ENCODE data around the gene MPHOSPH6.

The MPHOSPH6 gene

GRCh38 chr16:82201926-82202325 is 31.9 kb upstream of the MPHOSPH6 start:
- H2BK120ac ChIP-seq (ENCODE audit: low read depth, low read length), result no peak overlapping the region
- H3K9me3 ChIP-seq (ENCODE audit: control insufficient read depth, low read length), result no peaks in the 10 kb centered on the region
- no peak overlapping the region for H2BK12ac ChIP-seq (ENCODE audit: low read length in 2 of 2)
- H3K14ac ChIP-seq (ENCODE audit: low read length in 2 of 2), result no peak overlapping the region
- no peak overlapping the region for H2AFZ ChIP-seq (ENCODE audit: low read depth, low read length)
- H3K4ac ChIP-seq (ENCODE audit: low read depth in 1 of 2, low read length in 2 of 2), result no peak overlapping the region
- no CpG with 5 or more reads among the region's 1 CpG for WGBS
- no peak overlapping the region for H2BK5ac ChIP-seq (ENCODE audit: low read depth, low read length, poor library complexity, severe bottlenecking)
- H3K4me2 ChIP-seq (ENCODE audit: low read length, poor library complexity, severe bottlenecking), result no peak overlapping the region
- no peak overlapping the region for H2AK5ac ChIP-seq (ENCODE audit: low read length, severe bottlenecking)
- H3K4me1 ChIP-seq (ENCODE audit: control insufficient read depth, insufficient read depth, low read depth, low read length), result no peaks in the 10 kb centered on the region
- H3K9ac ChIP-seq (ENCODE audit: low read length), result no peak overlapping the region
- no peak overlapping the region for H3K23ac ChIP-seq (ENCODE audit: low read length in 2 of 2)
- peaks cover 0 to 12% of the 10 kb centered on the region in 2 experiments for H3K27me3 ChIP-seq (ENCODE audit: control insufficient read depth in 1 of 2, insufficient read depth in 1 of 2, low read length in 2 of 2)
- no peak for DNase-seq
- no peaks in the 10 kb centered on the region for H3K79me1 ChIP-seq (replicated peaks; ENCODE audit: low read length, poor library complexity, severe bottlenecking)
- no peak overlapping the region for H4K8ac ChIP-seq (ENCODE audit: low read length)
- no peak overlapping the region for H2BK15ac ChIP-seq (ENCODE audit: low read depth, poor library complexity, severe bottlenecking)
- no peaks in the 10 kb centered on the region for H3K36me3 ChIP-seq (ENCODE audit: control insufficient read depth in 1 of 2, insufficient read depth in 2 of 2, low read depth in 1 of 2, low read length in 2 of 2)
- no peak overlapping the region for H3K27ac ChIP-seq (ENCODE audit: low read length, poor library complexity, severe bottlenecking)
- H4K91ac ChIP-seq (ENCODE audit: low read length), result no peak overlapping the region
- no peak overlapping the region for H3K4me3 ChIP-seq (ENCODE audit: insufficient read depth in 1 of 2, low read depth in 1 of 2, low read length in 2 of 2)
- H3K18ac ChIP-seq (ENCODE audit: low read depth in 1 of 2, low read length in 2 of 2), result no peak overlapping the region

- H2BK12ac ChIP-seq (ENCODE audit: low read length in 2 of 2), result no peak overlapping the region
These were observed 31.3 kb upstream of the MPHOSPH6 start for GRCh38 chr16:82201351-82201750.

GRCh38 chr16:82199209-82199608 is 29.2 kb upstream of the MPHOSPH6 start:
- 97% methylated on average over 1 of the region's 1 CpG for WGBS
- H3K9me3 ChIP-seq (ENCODE audit: control insufficient read depth, low read length), result no peaks in the 10 kb centered on the region
- H3K23ac ChIP-seq (ENCODE audit: low read length in 2 of 2), result no peak overlapping the region
- no peaks in the 10 kb centered on the region for H3K36me3 ChIP-seq (ENCODE audit: control insufficient read depth in 1 of 2, insufficient read depth in 2 of 2, low read depth in 1 of 2, low read length in 2 of 2)
- H4K8ac ChIP-seq (ENCODE audit: low read length), result no peak overlapping the region
- no peak overlapping the region for H4K91ac ChIP-seq (ENCODE audit: low read length)
- DNase-seq, result no peak
- no peak overlapping the region for H2BK15ac ChIP-seq (ENCODE audit: low read depth, poor library complexity, severe bottlenecking)
- no peak overlapping the region for H2BK12ac ChIP-seq (ENCODE audit: low read length in 2 of 2)
- no peaks in the 10 kb centered on the region for H3K79me1 ChIP-seq (replicated peaks; ENCODE audit: low read length, poor library complexity, severe bottlenecking)
- no peaks in the 10 kb centered on the region for H3K4me1 ChIP-seq (ENCODE audit: control insufficient read depth, insufficient read depth, low read depth, low read length)
- H3K18ac ChIP-seq (ENCODE audit: low read depth in 1 of 2, low read length in 2 of 2), result no peak overlapping the region
- no peak overlapping the region for H2BK120ac ChIP-seq (ENCODE audit: low read depth, low read length)
- no peak overlapping the region for H3K4me3 ChIP-seq (ENCODE audit: insufficient read depth in 1 of 2, low read depth in 1 of 2, low read length in 2 of 2)
- H3K4me2 ChIP-seq (ENCODE audit: low read length, poor library complexity, severe bottlenecking), result no peak overlapping the region
- no peak overlapping the region for H3K14ac ChIP-seq (ENCODE audit: low read length in 2 of 2)
- no peak overlapping the region for H3K27ac ChIP-seq (ENCODE audit: low read length, poor library complexity, severe bottlenecking)
- H3K4ac ChIP-seq (ENCODE audit: low read depth in 1 of 2, low read length in 2 of 2), result no peak overlapping the region
- peaks cover 0 to 12% of the 10 kb centered on the region in 2 experiments for H3K27me3 ChIP-seq (ENCODE audit: control insufficient read depth in 1 of 2, insufficient read depth in 1 of 2, low read length in 2 of 2)
- no peak overlapping the region for H3K9ac ChIP-seq (ENCODE audit: low read length)
- no peak overlapping the region for H2BK5ac ChIP-seq (ENCODE audit: low read depth, low read length, poor library complexity, severe bottlenecking)
- H2AK5ac ChIP-seq (ENCODE audit: low read length, severe bottlenecking), result no peak overlapping the region
- H2AFZ ChIP-seq (ENCODE audit: low read depth, low read length), result no peak overlapping the region

More at GRCh38 chr16:82201351-82201750, 31.3 kb upstream of the MPHOSPH6 start:
- no peak overlapping the region for H3K18ac ChIP-seq (ENCODE audit: low read depth in 1 of 2, low read length in 2 of 2)
- peaks cover 0 to 12% of the 10 kb centered on the region in 2 experiments for H3K27me3 ChIP-seq (ENCODE audit: control insufficient read depth in 1 of 2, insufficient read depth in 1 of 2, low read length in 2 of 2)
- WGBS, result no CpG with 5 or more reads among the region's 2 CpGs
- no peaks in the 10 kb centered on the region for H3K9me3 ChIP-seq (ENCODE audit: control insufficient read depth, low read length)
- no peaks in the 10 kb centered on the region for H3K79me1 ChIP-seq (replicated peaks; ENCODE audit: low read length, poor library complexity, severe bottlenecking)
- no peak overlapping the region for H4K8ac ChIP-seq (ENCODE audit: low read length)
- no peaks in the 10 kb centered on the region for H3K36me3 ChIP-seq (ENCODE audit: control insufficient read depth in 1 of 2, insufficient read depth in 2 of 2, low read depth in 1 of 2, low read length in 2 of 2)
- H3K23ac ChIP-seq (ENCODE audit: low read length in 2 of 2), result no peak overlapping the region
- no peaks in the 10 kb centered on the region for H3K4me1 ChIP-seq (ENCODE audit: control insufficient read depth, insufficient read depth, low read depth, low read length)
- no peak overlapping the region for H3K9ac ChIP-seq (ENCODE audit: low read length)
- H2BK5ac ChIP-seq (ENCODE audit: low read depth, low read length, poor library complexity, severe bottlenecking), result no peak overlapping the region
- H3K4ac ChIP-seq (ENCODE audit: low read depth in 1 of 2, low read length in 2 of 2), result no peak overlapping the region
- no peak overlapping the region for H3K14ac ChIP-seq (ENCODE audit: low read length in 2 of 2)
- no peak for DNase-seq
- no peak overlapping the region for H2AK5ac ChIP-seq (ENCODE audit: low read length, severe bottlenecking)
- H2AFZ ChIP-seq (ENCODE audit: low read depth, low read length), result no peak overlapping the region
- no peak overlapping the region for H4K91ac ChIP-seq (ENCODE audit: low read length)
- no peak overlapping the region for H3K27ac ChIP-seq (ENCODE audit: low read length, poor library complexity, severe bottlenecking)
- H2BK120ac ChIP-seq (ENCODE audit: low read depth, low read length), result no peak overlapping the region
- no peak overlapping the region for H2BK15ac ChIP-seq (ENCODE audit: low read depth, poor library complexity, severe bottlenecking)
- no peak overlapping the region for H3K4me2 ChIP-seq (ENCODE audit: low read length, poor library complexity, severe bottlenecking)
- H3K4me3 ChIP-seq (ENCODE audit: insufficient read depth in 1 of 2, low read depth in 1 of 2, low read length in 2 of 2), result no peak overlapping the region

GRCh38 chr16:82197540-82198240 is 27.7 kb upstream of the MPHOSPH6 start:
- no peak overlapping the region for H2BK12ac ChIP-seq (ENCODE audit: low read length in 2 of 2)
- H3K23ac ChIP-seq (ENCODE audit: low read length in 2 of 2), result no peak overlapping the region
- no peak overlapping the region for H3K27ac ChIP-seq (ENCODE audit: low read length, poor library complexity, severe bottlenecking)
- no peak overlapping the region for H2AFZ ChIP-seq (ENCODE audit: low read depth, low read length)
- H3K14ac ChIP-seq (ENCODE audit: low read length in 2 of 2), result no peak overlapping the region
- no peak overlapping the region for H2BK120ac ChIP-seq (ENCODE audit: low read depth, low read length)
- H3K18ac ChIP-seq (ENCODE audit: low read depth in 1 of 2, low read length in 2 of 2), result no peak overlapping the region
- no peak overlapping the region for H2BK5ac ChIP-seq (ENCODE audit: low read depth, low read length, poor library complexity, severe bottlenecking)
- H3K4me2 ChIP-seq (ENCODE audit: low read length, poor library complexity, severe bottlenecking), result no peak overlapping the region
- no peaks in the 10 kb centered on the region for H3K79me1 ChIP-seq (replicated peaks; ENCODE audit: low read length, poor library complexity, severe bottlenecking)
- H3K36me3 ChIP-seq (ENCODE audit: control insufficient read depth in 1 of 2, insufficient read depth in 2 of 2, low read depth in 1 of 2, low read length in 2 of 2), result no peaks in the 10 kb centered on the region
- no peaks in the 10 kb centered on the region for H3K9me3 ChIP-seq (ENCODE audit: control insufficient read depth, low read length)
- no peak for DNase-seq
- H3K9ac ChIP-seq (ENCODE audit: low read length), result no peak overlapping the region
- H3K4me1 ChIP-seq (ENCODE audit: control insufficient read depth, insufficient read depth, low read depth, low read length), result no peaks in the 10 kb centered on the region
- H3K27me3 ChIP-seq (ENCODE audit: control insufficient read depth in 1 of 2, insufficient read depth in 1 of 2, low read length in 2 of 2), result peaks cover 0 to 7% of the 10 kb centered on the region in 2 experiments
- no peak overlapping the region for H4K91ac ChIP-seq (ENCODE audit: low read length)
- H2BK15ac ChIP-seq (ENCODE audit: low read depth, poor library complexity, severe bottlenecking), result no peak overlapping the region
- no peak overlapping the region for H2AK5ac ChIP-seq (ENCODE audit: low read length, severe bottlenecking)
- no peak overlapping the region for H3K4ac ChIP-seq (ENCODE audit: low read depth in 1 of 2, low read length in 2 of 2)
- H4K8ac ChIP-seq (ENCODE audit: low read length), result no peak overlapping the region
- no peak overlapping the region for H3K4me3 ChIP-seq (ENCODE audit: insufficient read depth in 1 of 2, low read depth in 1 of 2, low read length in 2 of 2)
- WGBS, result 97% methylated on average over 6 of the region's 7 CpGs

All from mesenchymal stem cell (in vitro differentiated cells and primary cell).